ENCODE data around the gene RABGAP1L.

GRCh38 chr1:174916846-174917245 is 757.5 kb downstream of the RABGAP1L start:
- no peak for TF ChIP-seq MAX (IDR thresholded peaks at IDR 0.05; ENCODE audit: insufficient read depth, insufficient read length)
- no peak for TF ChIP-seq CTCF (IDR thresholded peaks at IDR 0.05; ENCODE audit: extremely low read depth in 1 of 2, insufficient read depth in 1 of 2, low read depth in 1 of 2, low read length in 2 of 2)
- TF ChIP-seq POLR2A (IDR thresholded peaks at IDR 0.05; ENCODE audit: low read depth, low read length) = no peak

All from endothelial cell of umbilical vein (primary cell).